ENCODE data around the gene OR11A1. TPM values are rescaled to one million over a fixed set of nuclear protein-coding genes. Genes with fewer than 3 reads are reported as not detected.
"Not testable (repeated sequence)": the region's sequence is repeated elsewhere in the genome, so short reads cannot be mapped to it uniquely, and the experiment has no call there.

OR11A1 gene
- total RNA-seq, 1 donor from 2014 or later: not detected

DNA sequence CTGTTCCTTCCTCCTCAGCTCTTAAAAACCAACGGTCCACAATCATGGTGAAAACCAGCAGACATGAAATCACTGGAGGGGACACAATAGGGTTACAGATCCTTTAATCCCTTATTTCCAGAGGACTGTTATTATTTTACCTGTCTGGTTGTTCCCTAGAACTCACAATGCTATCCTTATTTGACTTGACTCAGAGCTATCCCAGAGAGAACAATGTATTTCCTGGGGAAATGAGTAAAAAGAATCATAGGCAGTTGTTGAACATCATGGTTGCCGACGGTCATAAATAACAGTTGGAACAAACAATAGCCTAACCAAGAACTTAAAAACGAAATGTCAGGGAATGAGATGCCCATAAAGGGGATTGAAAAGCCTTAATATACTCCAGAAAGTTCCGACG, 9.4 kb upstream of the OR11A1 start:
- no peaks in the 10 kb centered on the region for H3K36me3 Mint-ChIP-seq (ENCODE audit: low read depth)
- H3K4me3 Mint-ChIP-seq: no peak overlapping the region
- no peaks in the 10 kb centered on the region for H3K4me1 Mint-ChIP-seq (ENCODE audit: low read depth)
- no peaks in the 10 kb centered on the region for H3K9me3 Mint-ChIP-seq
- no peaks in the 10 kb centered on the region for H3K27me3 Mint-ChIP-seq (ENCODE audit: insufficient read depth)
- no peak overlapping the region for H3K27ac Mint-ChIP-seq
- no peak for DNase-seq (ENCODE audit: low spot score)
- intact Hi-C loops (cut with micrococcal nuclease): no loop called here

- no peak overlapping the region for H3K4me3 Mint-ChIP-seq
- H3K27ac Mint-ChIP-seq: no peak overlapping the region
- no peaks in the 10 kb centered on the region for H3K4me1 Mint-ChIP-seq (ENCODE audit: low read depth)
- no peaks in the 10 kb centered on the region for H3K9me3 Mint-ChIP-seq
- DNase-seq (ENCODE audit: low spot score): no peak
- intact Hi-C loops (cut with micrococcal nuclease): no loop called here
- H3K27me3 Mint-ChIP-seq (ENCODE audit: insufficient read depth): no peaks in the 10 kb centered on the region
- H3K36me3 Mint-ChIP-seq (ENCODE audit: low read depth): no peaks in the 10 kb centered on the region
Observed at GRCh38 chr6:29465801-29466200, 8.9 kb upstream of the OR11A1 start.

GRCh38 chr6:29465279-29465678, 8.4 kb upstream of the OR11A1 start:
- intact Hi-C loops (cut with micrococcal nuclease): no loop called here
- H3K4me1 Mint-ChIP-seq (ENCODE audit: low read depth): no peaks in the 10 kb centered on the region
- no peak overlapping the region for H3K4me3 Mint-ChIP-seq
- H3K27me3 Mint-ChIP-seq (ENCODE audit: insufficient read depth): no peaks in the 10 kb centered on the region
- no peak overlapping the region for H3K27ac Mint-ChIP-seq
- no peaks in the 10 kb centered on the region for H3K36me3 Mint-ChIP-seq (ENCODE audit: low read depth)
- H3K9me3 Mint-ChIP-seq: no peaks in the 10 kb centered on the region
- DNase-seq (ENCODE audit: low spot score): no peak

GRCh38 chr6:29462022-29462421, 5.2 kb upstream of the OR11A1 start:
- intact Hi-C loops (cut with micrococcal nuclease): no loop called here
- Mint-ChIP-seq H3K27ac (no peak overlapping the region), H3K36me3 (ENCODE audit: low read depth) (no peaks in the 10 kb centered on the region), H3K27me3 (ENCODE audit: insufficient read depth) (peaks cover 7% of the 10 kb centered on the region), H3K4me1 (ENCODE audit: low read depth) (no peaks in the 10 kb centered on the region), H3K9me3 (no peaks in the 10 kb centered on the region), H3K4me3 (no peak overlapping the region)
- DNase-seq (ENCODE audit: low spot score): no peak

- no peak overlapping the region for H3K4me3 Mint-ChIP-seq
- H3K27me3 Mint-ChIP-seq (ENCODE audit: insufficient read depth): peaks cover 7% of the 10 kb centered on the region
- no peak for DNase-seq (ENCODE audit: low spot score)
- no peaks in the 10 kb centered on the region for H3K4me1 Mint-ChIP-seq (ENCODE audit: low read depth)
- intact Hi-C loops (cut with micrococcal nuclease): no loop called here
- no peaks in the 10 kb centered on the region for H3K36me3 Mint-ChIP-seq (ENCODE audit: low read depth)
- no peak overlapping the region for H3K27ac Mint-ChIP-seq
- no peaks in the 10 kb centered on the region for H3K9me3 Mint-ChIP-seq
Observed at GRCh38 chr6:29461021-29461814, 4.3 kb upstream of the OR11A1 start.

- Mint-ChIP-seq H3K9me3 (peaks cover 13% of the 10 kb centered on the region), H3K4me3 (no peak overlapping the region), H3K27ac (no peak overlapping the region), H3K36me3 (ENCODE audit: low read depth) (no peaks in the 10 kb centered on the region), H3K4me1 (ENCODE audit: low read depth) (no peaks in the 10 kb centered on the region), H3K27me3 (ENCODE audit: insufficient read depth) (peaks cover 14% of the 10 kb centered on the region)
- intact Hi-C loops (cut with micrococcal nuclease): no loop called here
- DNase-seq (ENCODE audit: low spot score): no peak
Observed at GRCh38 chr6:29451471-29452193, 5.2 kb downstream of the OR11A1 start.

DNA sequence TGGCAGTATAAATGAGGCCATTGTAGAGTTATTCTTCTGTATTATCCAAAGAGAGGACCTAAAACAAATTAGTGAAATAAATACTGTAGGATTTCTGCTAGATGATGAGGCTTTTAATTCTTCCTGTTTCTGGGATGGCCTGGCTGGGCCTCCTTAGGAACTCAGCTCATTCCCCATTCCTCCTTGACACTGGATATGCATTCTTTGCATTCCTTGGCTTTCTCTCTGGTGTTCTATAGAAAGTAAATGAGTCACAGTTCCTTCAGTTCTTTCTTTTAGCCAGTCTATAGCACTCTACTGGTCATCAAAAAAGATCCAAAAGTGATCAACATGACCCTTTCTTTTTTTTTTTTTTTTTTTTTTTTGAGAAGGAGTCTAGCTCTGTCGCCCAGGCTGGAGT, 9.2 kb downstream of the OR11A1 start:
- no peak overlapping the region for H3K4me3 Mint-ChIP-seq
- peaks cover 9% of the 10 kb centered on the region for H3K27me3 Mint-ChIP-seq (ENCODE audit: insufficient read depth)
- no peaks in the 10 kb centered on the region for H3K36me3 Mint-ChIP-seq (ENCODE audit: low read depth)
- intact Hi-C loops (cut with micrococcal nuclease): no loop called here
- H3K27ac Mint-ChIP-seq: no peak overlapping the region
- no peaks in the 10 kb centered on the region for H3K4me1 Mint-ChIP-seq (ENCODE audit: low read depth)
- H3K9me3 Mint-ChIP-seq: peaks cover 13% of the 10 kb centered on the region
- no peak for DNase-seq (ENCODE audit: low spot score)

DNA sequence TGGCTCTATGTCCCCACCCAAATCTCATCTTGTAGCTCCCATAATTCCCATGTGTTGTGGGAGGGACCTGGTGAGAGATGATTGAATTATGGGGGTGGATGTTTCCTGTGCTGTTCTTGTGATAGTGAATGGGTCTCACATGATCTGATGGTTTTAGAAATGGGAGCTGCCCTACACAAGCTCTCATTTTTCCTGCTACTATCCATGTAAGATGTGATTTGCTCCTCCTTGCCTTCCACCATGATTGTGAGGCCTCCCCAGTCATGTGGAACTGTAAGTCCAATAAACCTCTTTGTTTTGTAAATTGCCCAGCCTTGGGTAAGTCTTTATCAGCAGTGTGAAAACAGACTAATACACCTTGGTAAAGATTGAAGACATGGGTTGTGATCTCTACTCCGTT, 12.8 kb downstream of the OR11A1 start:
- H3K4me3 Mint-ChIP-seq; H3K27me3 Mint-ChIP-seq (ENCODE audit: insufficient read depth); intact Hi-C loops (cut with micrococcal nuclease); H3K27ac Mint-ChIP-seq; DNase-seq (ENCODE audit: low spot score); H3K4me1 Mint-ChIP-seq (ENCODE audit: low read depth); H3K36me3 Mint-ChIP-seq (ENCODE audit: low read depth); H3K9me3 Mint-ChIP-seq: not testable (repeated sequence)

DNA sequence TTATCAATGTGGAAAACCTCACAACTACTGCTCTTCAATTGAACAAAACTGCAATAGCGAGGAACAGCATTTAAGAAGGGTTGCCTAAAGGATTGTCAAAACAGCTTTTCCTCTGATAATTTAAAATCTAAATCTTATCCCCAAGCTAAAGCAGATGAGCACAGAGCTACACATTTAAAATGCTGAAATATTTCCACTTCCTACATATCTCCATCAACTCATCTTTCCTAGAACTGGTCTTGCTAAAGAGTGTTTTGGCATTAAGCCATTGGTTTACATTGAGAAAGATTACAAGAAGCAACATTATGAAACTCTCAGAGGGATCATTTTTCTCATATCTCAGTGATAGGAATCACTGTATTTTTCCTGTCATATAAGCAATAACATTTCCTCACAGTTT, 14.2 kb downstream of the OR11A1 start:
- Mint-ChIP-seq H3K4me1 (ENCODE audit: low read depth) (no peaks in the 10 kb centered on the region), H3K27me3 (ENCODE audit: insufficient read depth) (peaks cover 5% of the 10 kb centered on the region), H3K27ac (no peak overlapping the region), H3K36me3 (ENCODE audit: low read depth) (no peaks in the 10 kb centered on the region), H3K9me3 (no peaks in the 10 kb centered on the region), H3K4me3 (no peak overlapping the region)
- no peak for DNase-seq (ENCODE audit: low spot score)
- intact Hi-C loops (cut with micrococcal nuclease): no loop called here

DNA sequence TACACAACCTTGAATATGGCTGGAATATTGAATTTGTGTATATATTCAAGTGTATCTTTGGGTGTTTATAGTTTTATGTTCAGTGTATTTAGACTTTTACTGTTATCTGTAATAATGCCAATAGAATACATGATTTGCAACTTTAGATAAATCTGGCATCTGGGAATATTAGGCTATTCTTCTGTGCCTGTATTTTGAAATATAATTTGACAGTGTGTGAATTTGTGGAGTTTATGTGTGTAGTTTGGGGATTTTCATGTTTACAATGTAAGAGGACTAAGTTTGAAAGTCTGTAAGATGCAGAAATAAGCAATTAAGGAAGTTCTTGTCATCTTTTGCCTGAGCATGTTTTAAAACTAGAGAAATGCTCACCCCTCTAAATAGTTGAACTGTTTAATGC, 17.9 kb downstream of the OR11A1 start, which contains the start of gene OR10C1:
OR10C1 (plus strand) TSS at position 301 of the 400 bp plus-strand sequence. CDS start 710 bp downstream, outside the sequence.
- no peaks in the 10 kb centered on the region for H3K36me3 Mint-ChIP-seq (ENCODE audit: low read depth)
- intact Hi-C loops (cut with micrococcal nuclease): no loop called here
- H3K4me1 Mint-ChIP-seq (ENCODE audit: low read depth): no peaks in the 10 kb centered on the region
- no peaks in the 10 kb centered on the region for H3K9me3 Mint-ChIP-seq
- H3K4me3 Mint-ChIP-seq: no peak within 1 kb of the TSS
- no peak for DNase-seq (ENCODE audit: low spot score)
- peaks cover 9% of the 10 kb centered on the region for H3K27me3 Mint-ChIP-seq (ENCODE audit: insufficient read depth)
- H3K27ac Mint-ChIP-seq: no peak within 1 kb of the TSS

- H3K36me3 Mint-ChIP-seq (ENCODE audit: low read depth); intact Hi-C loops (cut with micrococcal nuclease); H3K4me1 Mint-ChIP-seq (ENCODE audit: low read depth); H3K27me3 Mint-ChIP-seq (ENCODE audit: insufficient read depth); H3K9me3 Mint-ChIP-seq; DNase-seq (ENCODE audit: low spot score); H3K4me3 Mint-ChIP-seq; H3K27ac Mint-ChIP-seq: not testable (repeated sequence)
Observed at GRCh38 chr6:29436730-29437129, 20.1 kb downstream of the OR11A1 start.

- Mint-ChIP-seq H3K4me1 (ENCODE audit: low read depth) (no peaks in the 10 kb centered on the region), H3K27ac (no peak overlapping the region), H3K4me3 (no peak overlapping the region), H3K36me3 (ENCODE audit: low read depth) (no peaks in the 10 kb centered on the region), H3K27me3 (ENCODE audit: insufficient read depth) (peaks cover 12% of the 10 kb centered on the region), H3K9me3 (no peaks in the 10 kb centered on the region)
- no peak for DNase-seq (ENCODE audit: low spot score)
- intact Hi-C loops (cut with micrococcal nuclease): no loop called here
Observed at GRCh38 chr6:29426654-29427053, 30.2 kb downstream of the OR11A1 start.

GRCh38 chr6:29425075-29425474, 31.8 kb downstream of the OR11A1 start:
- no peak overlapping the region for H3K27ac Mint-ChIP-seq
- H3K4me3 Mint-ChIP-seq: no peak overlapping the region
- intact Hi-C loops (cut with micrococcal nuclease): no loop called here
- no peaks in the 10 kb centered on the region for H3K9me3 Mint-ChIP-seq
- no peak for DNase-seq (ENCODE audit: low spot score)
- no peaks in the 10 kb centered on the region for H3K36me3 Mint-ChIP-seq (ENCODE audit: low read depth)
- H3K27me3 Mint-ChIP-seq (ENCODE audit: insufficient read depth): peaks cover 9% of the 10 kb centered on the region
- H3K4me1 Mint-ChIP-seq (ENCODE audit: low read depth): no peaks in the 10 kb centered on the region

Measured in activated T-helper 1 cell treated with anti-CD3 and anti-CD28 coated beads, Interleukin-12 subunit alpha, Interleukin-12 subunit beta, Interleukin-2, Interleukin-4 antibody, amounts not matched to agents 30 ng/mL and 10 ng/mL and 1 ng/mL, durations not matched to agents 14 hours and 24 hours and 36 hours (primary cell).